MM.1S (cell line): Measurements from ENCODE around the gene LARP7.

Experiments
- CTCF ChIP-seq: fragments of 300-600 bp; sonication (generic); IDR thresholded peaks from 2 replicates; pipeline ENCODE4 v1.5.1; 2016; ENCODE audit warnings: antibody characterized with exemption, low read length, mixed read lengths
- EZH2 ChIP-seq: fragments of 300-600 bp; sonication (generic); optimal IDR thresholded peaks from 2 replicates; pipeline ENCODE3; 2017; ENCODE audit warnings: low read depth, mild to moderate bottlenecking, antibody characterized with exemption, low read length, mixed read lengths
- EZH2phosphoT487 ChIP-seq: fragments of 300-600 bp; sonication (generic); IDR thresholded peaks from 2 replicates; pipeline ENCODE4 v1.6.1; 2018; ENCODE audit warnings: antibody characterized with exemption, low read length

- TF ChIP-seq CTCF, result no peak
- TF ChIP-seq EZH2, result no peak
- no peak for TF ChIP-seq EZH2phosphoT487
Measured at GRCh38 chr4:112642526-112642925, 5.6 kb downstream of the LARP7 start.
